HFF-Myc (cell line): ENCODE measurements around the gene ITSN1.

Source experiments
- DNase-seq: peaks from one replicate; pipeline ENCODE4 v3.0.0-alpha.2; 2011; ENCODE audit warnings: low read depth; ENCODE audit errors: extremely low read depth
- H3K4me3 ChIP-seq: replicated peaks from 2 replicates; pipeline ENCODE4 v1.5.1; 2011; ENCODE audit warnings: low read depth, mild to moderate bottlenecking, control low read depth, low read length
- TF ChIP-seq, protein P1 (sequence below): IDR thresholded peaks from 2 replicates; pipeline ENCODE4 v1.5.1; 2012; ENCODE audit warnings: mild to moderate bottlenecking, low read depth, low read length, control low read depth; ENCODE audit errors: missing control alignments

Gene ITSN1

DNA sequence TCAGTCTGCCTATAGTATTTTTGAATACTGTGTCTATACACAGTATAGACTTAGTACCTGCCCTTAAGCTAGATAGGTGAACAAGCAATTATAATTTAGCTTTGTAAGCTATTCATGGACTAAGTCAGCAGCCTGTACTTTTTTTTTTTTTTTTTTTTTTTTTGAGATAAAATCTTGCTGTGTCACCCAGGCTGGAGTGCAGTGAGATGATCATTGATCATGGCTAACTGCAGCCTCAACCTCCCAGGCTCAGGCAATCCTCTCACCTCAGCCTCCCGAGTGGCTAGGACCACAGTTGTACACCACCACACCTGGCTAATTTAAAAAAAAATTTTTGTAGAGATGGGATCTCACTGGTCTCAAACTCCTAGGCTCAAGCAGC lies 17.3 kb downstream of the ITSN1 start:
- TF ChIP-seq, protein P1, sequence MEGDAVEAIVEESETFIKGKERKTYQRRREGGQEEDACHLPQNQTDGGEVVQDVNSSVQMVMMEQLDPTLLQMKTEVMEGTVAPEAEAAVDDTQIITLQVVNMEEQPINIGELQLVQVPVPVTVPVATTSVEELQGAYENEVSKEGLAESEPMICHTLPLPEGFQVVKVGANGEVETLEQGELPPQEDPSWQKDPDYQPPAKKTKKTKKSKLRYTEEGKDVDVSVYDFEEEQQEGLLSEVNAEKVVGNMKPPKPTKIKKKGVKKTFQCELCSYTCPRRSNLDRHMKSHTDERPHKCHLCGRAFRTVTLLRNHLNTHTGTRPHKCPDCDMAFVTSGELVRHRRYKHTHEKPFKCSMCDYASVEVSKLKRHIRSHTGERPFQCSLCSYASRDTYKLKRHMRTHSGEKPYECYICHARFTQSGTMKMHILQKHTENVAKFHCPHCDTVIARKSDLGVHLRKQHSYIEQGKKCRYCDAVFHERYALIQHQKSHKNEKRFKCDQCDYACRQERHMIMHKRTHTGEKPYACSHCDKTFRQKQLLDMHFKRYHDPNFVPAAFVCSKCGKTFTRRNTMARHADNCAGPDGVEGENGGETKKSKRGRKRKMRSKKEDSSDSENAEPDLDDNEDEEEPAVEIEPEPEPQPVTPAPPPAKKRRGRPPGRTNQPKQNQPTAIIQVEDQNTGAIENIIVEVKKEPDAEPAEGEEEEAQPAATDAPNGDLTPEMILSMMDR, result no peak
- H3K4me3 ChIP-seq, result no peak overlapping the region
- DNase-seq, result no peak

DNA sequence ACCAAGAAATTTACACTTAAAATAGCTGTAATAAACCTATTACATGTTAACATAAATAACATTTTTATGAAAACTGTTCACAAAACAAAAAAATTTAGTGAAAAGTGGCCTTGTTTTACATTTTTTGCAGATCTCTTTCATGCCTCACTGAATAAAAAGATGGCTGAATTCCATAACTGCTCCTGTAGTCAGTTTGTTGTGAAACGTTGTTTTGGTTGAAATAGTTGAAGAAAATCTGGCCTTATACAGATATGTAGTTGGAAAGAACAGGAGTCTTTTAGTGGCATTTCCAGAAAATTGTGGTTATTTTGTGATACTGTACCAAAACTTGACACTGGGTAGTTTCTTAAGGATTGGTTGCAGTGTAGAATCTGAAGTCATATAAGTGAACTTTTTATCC lies 18.1 kb downstream of the ITSN1 start:
- TF ChIP-seq, protein P1, result no peak

DNA sequence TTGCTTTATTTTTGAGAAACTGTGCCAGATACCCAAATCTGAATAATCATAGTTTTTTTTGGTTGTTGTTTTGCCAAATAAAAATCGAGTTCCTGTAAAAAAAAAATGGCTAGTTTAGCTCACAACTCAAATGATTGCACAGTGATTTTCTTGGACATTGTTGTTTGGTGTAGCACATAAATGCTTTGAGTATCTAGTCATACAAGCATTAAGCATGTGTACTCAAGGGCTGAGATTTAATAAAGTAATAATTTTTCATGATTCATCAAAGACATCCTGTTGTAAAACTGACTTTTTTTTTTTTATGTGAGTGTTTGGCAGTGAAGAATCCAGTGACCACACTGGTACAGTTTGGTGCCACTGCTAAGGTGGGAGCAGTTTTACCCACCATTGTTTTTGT lies 18.8 kb downstream of the ITSN1 start:
- no peak for DNase-seq
- TF ChIP-seq, protein P1, result no peak
- H3K4me3 ChIP-seq, result no peak overlapping the region

More for the DNA sequence above, 18.1 kb downstream of the ITSN1 start:
- H3K4me3 ChIP-seq, result no peak overlapping the region
- DNase-seq, result no peak

DNA sequence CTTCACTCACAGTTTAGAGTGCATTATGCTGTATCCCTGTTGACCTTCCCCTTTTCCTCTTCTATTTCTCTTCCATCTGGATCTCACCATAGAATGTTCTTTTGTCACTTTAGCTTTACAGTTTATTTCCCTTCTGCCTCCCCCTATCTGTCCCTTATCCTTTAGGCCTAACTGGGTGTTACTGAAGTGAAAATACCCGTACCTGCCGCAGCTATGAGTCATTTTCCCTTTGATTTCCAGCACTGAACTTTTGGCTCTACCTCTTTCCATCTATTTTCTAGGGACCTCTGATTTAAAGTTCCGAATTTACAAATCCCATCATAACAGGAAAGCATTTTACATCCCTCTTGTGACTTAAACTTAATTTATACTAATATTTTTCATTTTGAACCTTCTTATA lies 19.7 kb downstream of the ITSN1 start:
- TF ChIP-seq, protein P1, result no peak
- H3K4me3 ChIP-seq, result no peak overlapping the region
- DNase-seq, result no peak

DNA sequence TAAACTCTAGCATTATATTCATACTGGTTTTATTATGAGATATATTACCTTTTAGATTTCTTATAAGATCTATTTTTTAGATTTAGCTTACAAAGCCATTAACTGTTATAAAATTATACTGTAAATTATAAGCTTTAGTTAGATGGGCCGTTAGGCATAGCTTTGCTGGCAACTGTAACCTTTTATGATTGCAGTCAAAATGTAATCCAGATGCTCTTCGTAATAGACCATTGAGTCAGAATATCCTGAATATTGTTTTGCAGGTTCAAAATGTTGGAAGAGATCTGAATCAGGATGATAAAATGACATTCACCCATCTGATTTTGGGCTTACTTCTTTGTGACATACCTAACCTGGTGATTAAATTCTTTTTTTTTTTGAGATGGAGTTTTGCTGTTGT lies 20.9 kb downstream of the ITSN1 start:
- DNase-seq, result no peak
- H3K4me3 ChIP-seq, result no peak overlapping the region
- TF ChIP-seq, protein P1, result no peak

DNA sequence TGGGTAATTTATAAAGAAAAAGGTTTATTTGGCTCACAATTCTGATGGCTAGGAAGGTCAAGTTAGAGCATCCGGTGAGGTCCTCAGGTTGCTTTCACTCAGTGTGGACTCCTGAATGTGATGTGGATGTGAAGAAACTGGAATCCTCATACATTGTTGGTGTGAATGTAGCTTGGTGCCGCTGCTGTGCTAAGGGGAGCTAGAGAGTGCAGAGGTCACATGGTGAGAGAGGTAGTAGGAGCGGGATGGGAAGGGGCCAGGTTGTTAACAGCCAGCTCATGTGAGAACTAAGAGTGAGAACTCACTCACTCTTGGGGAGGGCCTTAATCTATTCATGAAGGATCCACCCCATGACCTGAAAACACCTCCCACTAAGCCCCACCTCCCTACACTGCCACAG lies 21.8 kb downstream of the ITSN1 start:
- DNase-seq, result no peak
- H3K4me3 ChIP-seq, result no peak overlapping the region
- TF ChIP-seq, protein P1, result no peak

DNA sequence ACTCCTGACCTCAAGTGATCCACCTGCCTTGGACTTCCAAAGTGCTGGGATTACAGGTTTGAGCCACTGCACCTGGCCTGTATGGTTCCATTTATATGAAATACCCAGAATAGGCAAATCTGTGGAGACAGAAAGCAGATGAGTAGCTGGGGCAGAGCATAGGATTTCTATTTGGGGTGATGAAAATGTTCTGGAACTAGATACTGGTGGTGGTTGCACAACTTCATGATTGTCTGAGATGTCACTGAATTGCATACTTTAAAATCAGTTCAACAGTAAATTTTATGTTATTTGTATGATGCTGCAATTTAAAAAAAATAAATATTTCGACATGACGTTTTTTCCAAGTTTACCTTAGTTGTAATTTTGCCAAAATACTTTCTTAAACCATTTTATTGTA lies 23.9 kb downstream of the ITSN1 start:
- no peak for DNase-seq
- TF ChIP-seq, protein P1, result no peak
- no peak overlapping the region for H3K4me3 ChIP-seq
